ENCODE measurements around the gene EPAS1.

Gene EPAS1

GRCh38 chr2:46325182-46325928 is 28.1 kb downstream of the EPAS1 start:
- no peak for DNase-seq

GRCh38 chr2:46326231-46326980 is 29.2 kb downstream of the EPAS1 start:
- DNase-seq = no peak

GRCh38 chr2:46327627-46328026 is 30.4 kb downstream of the EPAS1 start:
- no peak for DNase-seq

- no peak for DNase-seq
Observed at GRCh38 chr2:46328291-46328690, 31.1 kb downstream of the EPAS1 start.

DNA sequence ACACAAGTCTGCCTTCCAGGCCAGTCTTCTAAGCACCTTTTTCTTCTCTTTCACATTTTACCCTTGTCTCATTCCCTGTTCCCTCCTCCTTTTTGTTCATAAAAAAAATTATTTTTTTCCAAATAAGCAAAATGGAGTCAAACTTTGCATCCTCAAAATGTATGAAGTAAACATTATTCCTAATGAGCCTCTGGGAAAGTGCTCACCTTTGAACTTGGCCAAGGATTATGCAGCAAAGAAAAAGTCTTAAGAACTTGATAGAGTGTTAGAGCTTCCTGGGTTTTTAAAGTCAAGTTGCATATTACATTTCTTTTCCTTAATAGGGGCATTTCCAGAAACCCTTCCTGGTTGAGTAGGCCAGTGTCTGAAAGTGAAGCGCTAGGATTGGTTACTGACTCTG is 31.6 kb downstream of the EPAS1 start:
- no peak for DNase-seq

- no peak for DNase-seq
Observed at GRCh38 chr2:46329340-46329739, 32.1 kb downstream of the EPAS1 start.

GRCh38 chr2:46329803-46330775 is 32.9 kb downstream of the EPAS1 start:
- DNase-seq = no peak

DNA sequence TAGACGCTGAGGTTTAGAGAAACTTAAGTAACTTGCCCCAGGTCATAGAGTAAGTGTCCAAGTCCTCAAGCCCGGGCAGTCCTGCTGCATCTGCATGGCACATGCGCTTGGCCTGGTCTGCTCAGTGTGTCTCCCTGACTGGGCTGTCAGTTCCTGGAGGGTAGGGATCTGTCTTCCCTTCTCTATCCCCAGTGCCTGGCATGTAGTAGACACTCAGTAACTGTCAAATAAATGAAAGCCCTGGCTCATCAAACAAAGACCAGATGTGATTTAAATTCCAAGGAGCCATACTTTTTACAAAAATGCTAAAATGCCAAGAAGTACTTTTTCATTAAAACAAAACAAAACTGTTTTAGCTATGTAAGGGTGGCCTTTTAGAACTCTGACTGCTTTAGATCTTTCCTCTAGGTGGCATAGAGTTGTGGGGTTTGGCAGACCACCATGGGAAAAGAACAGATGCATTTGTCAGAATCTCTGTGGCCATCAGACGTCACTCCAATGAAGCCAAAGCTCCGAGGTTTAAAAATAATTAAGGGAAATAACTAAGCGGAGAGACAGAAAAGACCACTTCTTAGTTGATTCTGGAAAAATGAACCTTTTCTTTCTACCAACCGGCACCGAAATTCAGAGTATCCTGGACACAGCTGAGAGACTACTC is 34.0 kb downstream of the EPAS1 start:
- no peak for DNase-seq

DNA sequence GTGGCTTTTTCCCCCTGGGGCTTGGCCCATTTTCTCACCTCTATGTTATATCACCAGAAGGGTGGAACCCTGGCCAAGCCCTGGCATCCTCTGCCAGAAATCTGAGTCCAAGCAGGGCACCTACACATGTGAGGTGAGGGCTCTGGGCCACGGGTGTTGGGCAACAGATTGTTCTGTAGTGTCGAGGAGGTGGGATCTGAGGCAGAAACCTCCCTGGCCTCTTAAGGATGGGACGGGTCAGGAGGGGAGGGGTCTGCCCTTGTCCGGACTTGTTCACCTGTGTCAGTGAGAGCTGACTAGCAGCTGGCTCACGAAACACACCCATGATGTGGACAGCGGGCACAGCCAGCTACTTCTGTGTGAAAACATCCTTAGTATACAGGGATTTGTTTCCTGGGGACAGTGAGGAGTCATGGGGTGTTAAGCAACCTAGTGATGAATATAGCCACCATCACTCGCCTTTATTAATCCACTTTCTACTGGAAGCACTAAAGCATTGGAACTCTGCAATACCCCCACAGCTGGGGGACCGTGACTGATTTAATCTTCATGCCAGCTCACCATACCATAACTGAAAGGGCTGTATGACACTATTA is 35.6 kb downstream of the EPAS1 start:
- DNase-seq = no peak

DNA sequence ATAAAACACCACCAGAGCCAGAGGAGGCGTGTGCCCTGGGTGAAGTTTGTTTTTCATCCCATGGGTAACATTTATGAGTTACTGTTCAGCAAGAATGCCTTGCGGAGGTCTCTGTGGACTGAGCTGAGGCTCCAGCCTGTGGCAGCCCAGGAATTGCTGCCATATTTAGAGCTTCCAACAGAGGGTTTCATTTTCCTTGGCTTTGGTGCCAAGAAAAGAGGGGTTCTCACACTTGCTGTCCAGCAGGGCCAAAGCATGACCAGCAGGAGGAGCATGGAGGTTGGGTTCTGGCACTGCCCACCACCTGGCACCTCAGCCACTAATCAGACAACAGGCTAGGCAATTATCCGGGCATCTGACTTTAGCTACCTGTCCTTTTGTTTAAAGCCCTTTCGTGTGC is 36.7 kb downstream of the EPAS1 start:
- DNase-seq = no peak

GRCh38 chr2:46334389-46335271 is 37.4 kb downstream of the EPAS1 start:
- no peak for DNase-seq

GRCh38 chr2:46335391-46336282 is 38.4 kb downstream of the EPAS1 start:
- DNase-seq = peak in 1 of 2 experiments; percentile 32

DNA sequence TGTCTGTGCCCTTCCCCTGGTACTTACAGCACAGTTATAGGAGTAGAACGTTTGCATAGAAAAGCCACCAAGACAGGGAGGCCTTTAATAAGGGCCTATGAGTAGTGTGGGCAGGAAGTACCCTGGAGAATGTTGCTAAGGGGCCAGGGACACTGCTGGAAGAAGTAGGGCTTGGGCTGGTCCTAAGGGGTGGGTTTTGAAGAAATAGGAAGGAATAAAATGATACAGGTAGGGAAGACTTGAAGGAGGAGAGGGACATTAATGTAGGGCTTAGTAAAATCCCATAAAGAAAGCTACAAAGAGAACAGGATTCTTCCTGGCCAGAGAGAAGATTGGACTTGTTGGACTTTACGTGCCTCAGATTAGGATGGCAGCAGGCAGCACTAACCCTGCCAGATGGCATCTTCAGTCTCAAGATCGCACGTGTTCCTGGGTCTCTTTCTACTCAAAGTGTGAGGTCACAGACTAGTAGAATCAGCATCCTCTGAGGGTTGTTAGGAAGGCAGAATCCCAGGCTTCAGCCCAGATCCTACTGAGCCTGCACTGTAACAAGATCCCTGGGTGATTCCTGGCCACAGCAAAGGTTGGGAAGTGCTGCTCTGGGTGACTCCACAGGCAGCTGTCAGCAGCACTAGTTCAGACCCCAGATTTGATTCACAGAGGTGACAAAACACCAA is 39.2 kb downstream of the EPAS1 start:
- DNase-seq = no peak

- no peak for DNase-seq
Observed at GRCh38 chr2:46337208-46337994, 40.2 kb downstream of the EPAS1 start.

DNA sequence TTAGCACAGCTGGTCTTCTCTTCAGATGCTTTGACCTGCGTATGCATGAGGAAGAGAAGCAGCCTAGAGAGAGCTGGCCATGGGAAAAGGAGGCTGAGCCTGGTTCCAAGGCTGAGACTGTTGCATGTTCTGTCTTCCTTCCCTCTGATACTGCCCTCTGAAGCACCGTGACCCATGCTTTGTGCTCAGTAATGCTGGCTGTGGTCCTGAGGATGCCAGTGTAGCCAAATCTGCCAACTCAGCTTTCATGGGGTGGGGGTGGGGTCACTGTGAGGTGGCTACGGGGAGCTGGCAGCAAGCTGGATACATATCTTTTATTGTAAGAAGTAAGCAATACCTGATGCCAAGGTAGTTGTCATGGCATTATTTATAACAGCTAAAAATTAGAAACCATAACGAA is 41.5 kb downstream of the EPAS1 start:
- no peak for DNase-seq

GRCh38 chr2:46339200-46339599 is 42.0 kb downstream of the EPAS1 start:
- no peak for DNase-seq

- no peak for DNase-seq
Observed at GRCh38 chr2:46339676-46340459, 42.7 kb downstream of the EPAS1 start.

All from NCI-H187 (cell line).